ENCODE data around the gene RIOK1. TPM values are rescaled to one million over a fixed set of nuclear protein-coding genes. Genes with fewer than 3 reads are reported as not detected.
A peak's percentile ranks its signal among the peaks of the same experiment; 100 is the strongest.

Gene RIOK1
- total RNA-seq, 4 donors from 2014 or later: 11.3 to 17.5 (median 15.8) TPM

- DNase-seq: peak in 1 of 2 donors; percentile 20
- H3K4me1 ChIP-seq: no peaks in the 10 kb centered on the region
- H3K27me3 ChIP-seq: no peaks in the 10 kb centered on the region
- no peaks in the 10 kb centered on the region for H3K36me3 ChIP-seq
- intact Hi-C loops (cut with DNase I): no loop called here
- 77 to 86% methylated on average over 26 to 29 of the region's 40 CpGs for WGBS, 2 donors
- no peaks in the 10 kb centered on the region for H3K9me3 ChIP-seq
- no peak overlapping the region for H3K4me3 ChIP-seq (replicated peaks in 1 of 3)
- no peak for TF ChIP-seq POLR2A (IDR thresholded peaks at IDR 0.05)
- no peak for TF ChIP-seq CTCF (IDR thresholded peaks at IDR 0.05)
- H3K27ac ChIP-seq: no peak overlapping the region
These were observed 51.6 kb downstream of the RIOK1 start for GRCh38 chr6:7441048-7441775.

GRCh38 chr6:7442467-7442866 is 52.9 kb downstream of the RIOK1 start:
- Histone ChIP-seq H3K9me3 (no peaks in the 10 kb centered on the region), H3K4me3 (replicated peaks in 1 of 3) (no peak overlapping the region)
- intact Hi-C loops (cut with DNase I): no loop called here

GRCh38 chr6:7445101-7445500 is 55.5 kb downstream of the RIOK1 start:
- no peaks in the 10 kb centered on the region for H3K27me3 ChIP-seq
- H3K4me1 ChIP-seq: no peaks in the 10 kb centered on the region
- H3K4me3 ChIP-seq (replicated peaks in 1 of 3): no peak overlapping the region
- no peak for DNase-seq
- H3K36me3 ChIP-seq: no peaks in the 10 kb centered on the region
- no peaks in the 10 kb centered on the region for H3K9me3 ChIP-seq
- intact Hi-C loops (cut with DNase I): no loop called here
- WGBS, 2 donors: 52 to 75% methylated on average over 2 of the region's 2 CpGs
- H3K27ac ChIP-seq: no peak overlapping the region
- TF ChIP-seq CTCF (IDR thresholded peaks at IDR 0.05): no peak
- no peak for TF ChIP-seq POLR2A (IDR thresholded peaks at IDR 0.05)

More at GRCh38 chr6:7442467-7442866, 52.9 kb downstream of the RIOK1 start:
- 86 to 89% methylated on average over 11 of the region's 11 CpGs for WGBS, 2 donors
- no peak for DNase-seq
- TF ChIP-seq CTCF (IDR thresholded peaks at IDR 0.05): no peak
- no peak for TF ChIP-seq POLR2A (IDR thresholded peaks at IDR 0.05)
- Histone ChIP-seq H3K27me3 (no peaks in the 10 kb centered on the region), H3K27ac (no peak overlapping the region), H3K36me3 (no peaks in the 10 kb centered on the region), H3K4me1 (no peaks in the 10 kb centered on the region)

GRCh38 chr6:7445885-7446461 is 56.4 kb downstream of the RIOK1 start:
- no peaks in the 10 kb centered on the region for H3K9me3 ChIP-seq
- H3K27ac ChIP-seq: no peak overlapping the region
- H3K4me1 ChIP-seq: no peaks in the 10 kb centered on the region
- WGBS, 2 donors: 79 to 84% methylated on average over 12 of the region's 12 CpGs
- intact Hi-C loops (cut with DNase I): no loop called here
- no peaks in the 10 kb centered on the region for H3K27me3 ChIP-seq
- no peak overlapping the region for H3K4me3 ChIP-seq (replicated peaks in 1 of 3)
- no peak for DNase-seq
- H3K36me3 ChIP-seq: no peaks in the 10 kb centered on the region
- no peak for TF ChIP-seq CTCF (IDR thresholded peaks at IDR 0.05)
- TF ChIP-seq POLR2A (IDR thresholded peaks at IDR 0.05): no peak

GRCh38 chr6:7446619-7447325 is 57.2 kb downstream of the RIOK1 start:
- 70 to 84% methylated on average over 15 of the region's 15 CpGs for WGBS, 2 donors
- TF ChIP-seq CTCF (IDR thresholded peaks at IDR 0.05) (no peak), POLR2A (IDR thresholded peaks at IDR 0.05) (no peak)
- Histone ChIP-seq H3K36me3 (no peaks in the 10 kb centered on the region), H3K4me3 (replicated peaks in 1 of 3) (no peak overlapping the region), H3K27me3 (no peaks in the 10 kb centered on the region), H3K9me3 (no peaks in the 10 kb centered on the region), H3K4me1 (no peaks in the 10 kb centered on the region), H3K27ac (no peak overlapping the region)
- intact Hi-C loops (cut with DNase I): no loop called here
- DNase-seq: no peak
